Caco-2 (cell line): ENCODE data around the gene SORCS2. TPM values are rescaled to one million over a fixed set of nuclear protein-coding genes. Genes with fewer than 3 reads are reported as not detected.

Experiments
- BruUV-seq: library from RNA; stranded (reverse); fragments of 400-500 nt; replicated peaks from 2 replicates; lab custom pipeline; 2021; lab: Mats Ljungman, UMichigan
- CTCF ChIA-PET: fragments of 300-600 bp; sonication (Branson Sonifier 250); formaldehyde crosslinking; loops from one replicate; lab custom pipeline; 2022; ENCODE audit warnings: antibody characterized with exemption; lab: Charles Lee
- POLR2A ChIA-PET: fragments of 300-600 bp; sonication (Branson Sonifier 250); formaldehyde crosslinking; loops from one replicate; lab custom pipeline; 2022; ENCODE audit warnings: antibody characterized with exemption; lab: Charles Lee
- DNase-seq, 2 experiments: peaks; one replicate each; pipeline versions ENCODE4 v3.0.0 to v3.0.0-alpha.2; 2020 to 2022
- H3K27me3 ChIP-seq: replicated peaks from 2 replicates; pipeline ENCODE4 v1.6.0; 2011; ENCODE audit warnings: low read length; ENCODE audit not compliant: control insufficient read depth, insufficient read depth
- H3K36me3 ChIP-seq: 2 replicates; pipeline ENCODE4 v1.5.1; 2011; ENCODE audit warnings: low read length; ENCODE audit not compliant: control insufficient read depth, insufficient read depth
- H3K4me1 ChIP-seq: fragments of 250-450 bp; sonication (Bioruptor Pico); 2 replicates; pipeline ENCODE4 v1.5.1; 2020; ENCODE audit warnings: mild to moderate bottlenecking
- H3K4me3 ChIP-seq: 2 replicates; pipeline ENCODE4 v1.5.1; 2011; ENCODE audit warnings: low read depth, mild to moderate bottlenecking, control low read depth, low read length
- H3K9me3 ChIP-seq: fragments of 250-450 bp; sonication (Bioruptor Pico); 2 replicates; pipeline ENCODE4 v1.5.1; 2020; ENCODE audit warnings: mild to moderate bottlenecking, moderate library complexity
- H3K27ac Mint-ChIP-seq: one replicate; pipeline ENCODE4 v1.8.0; 2022; ENCODE audit warnings: mixed read lengths; ENCODE audit not compliant: unreplicated experiment
- H3K27me3 Mint-ChIP-seq: one replicate; pipeline ENCODE4 v1.8.0; 2022; ENCODE audit warnings: mixed read lengths; ENCODE audit not compliant: insufficient read depth, unreplicated experiment
- H3K36me3 Mint-ChIP-seq: one replicate; pipeline ENCODE4 v1.8.0; 2022; ENCODE audit warnings: mild to moderate bottlenecking, mixed read lengths; ENCODE audit not compliant: insufficient read depth, unreplicated experiment
- H3K4me1 Mint-ChIP-seq: one replicate; pipeline ENCODE4 v1.8.0; 2022; ENCODE audit warnings: low read depth, mixed read lengths; ENCODE audit not compliant: unreplicated experiment
- H3K4me3 Mint-ChIP-seq: one replicate; pipeline ENCODE4 v1.8.0; 2022; ENCODE audit warnings: mild to moderate bottlenecking, moderate library complexity, mixed read lengths; ENCODE audit not compliant: unreplicated experiment
- H3K9me3 Mint-ChIP-seq: one replicate; pipeline ENCODE4 v1.8.0; 2022; ENCODE audit warnings: mixed read lengths; ENCODE audit not compliant: unreplicated experiment
- intact Hi-C: fragments of 100-400 bp; cut with micrococcal nuclease; formaldehyde crosslinking; loops from one replicate; pipeline ENCODE4 v1.10.0; 2022; ENCODE audit not compliant: unreplicated experiment
- total RNA-seq: library from RNA; stranded (reverse); gene quantifications from 2 replicates; pipeline ENCODE4 v1.2.3, GENCODE V29; 2022
- TF ChIP-seq, protein P1 (sequence below), 2 experiments: fragments of 200-600 bp in 1 of 2; IDR thresholded peaks; 1 replicate in 1 of 2; 2 replicates in 1 of 2; pipeline versions ENCODE4 v1.5.1 to v1.8.0; 2011 to 2022; ENCODE audit warnings: antibody characterized with exemption in 1 of 2, control low read depth in 1 of 2, inconsistent platforms in 1 of 2, low read depth in 1 of 2, low read length in 1 of 2, mild to moderate bottlenecking in 1 of 2, moderate library complexity in 1 of 2; ENCODE audit not compliant: insufficient read depth in 1 of 2, severe bottlenecking in 1 of 2, unreplicated experiment in 1 of 2

SORCS2 gene
- total RNA-seq, 1 experiment from 2014 or later, result 1.6 TPM

DNA sequence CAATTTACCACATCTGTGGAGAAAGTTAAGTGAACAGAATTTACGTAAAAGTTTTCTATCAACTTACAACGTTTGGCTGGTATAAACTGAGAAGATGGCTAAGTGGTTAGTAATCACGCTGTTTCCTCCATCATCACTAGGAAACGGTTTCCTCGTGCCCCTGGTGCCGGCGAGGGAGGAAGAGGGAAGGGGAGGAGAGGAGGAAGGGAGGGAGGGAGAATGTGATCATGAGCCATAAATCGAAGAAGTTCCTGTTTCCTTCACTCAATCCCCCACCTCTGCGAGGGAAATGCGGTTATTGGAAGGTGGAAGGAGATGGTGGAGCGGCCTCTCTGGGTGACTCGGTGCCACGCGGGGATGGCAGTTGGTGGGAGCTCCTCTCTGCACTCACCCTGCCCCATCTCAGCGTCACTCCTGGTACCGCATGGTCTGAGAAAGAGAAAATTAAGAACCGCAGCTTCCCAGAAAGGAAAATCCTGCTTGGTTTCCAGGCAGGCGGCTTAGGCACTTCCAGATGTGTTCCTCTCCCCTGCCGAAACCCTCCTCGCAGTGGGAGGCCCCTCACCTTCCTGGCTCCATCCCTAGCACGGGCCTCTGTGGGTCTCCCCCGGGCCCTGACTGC lies 530.5 kb downstream of the SORCS2 start:
- no peak overlapping the region for H3K4me3 ChIP-seq
- H3K27me3 ChIP-seq, result no peaks in the 10 kb centered on the region
- peaks cover 7% of the 10 kb centered on the region; the same call in 1 of the 2 replicates for H3K4me1 ChIP-seq
- Mint-ChIP-seq H3K9me3 (peaks cover 14% of the 10 kb centered on the region), H3K4me1 (no peaks in the 10 kb centered on the region), H3K27ac (no peak overlapping the region), H3K4me3 (no peak overlapping the region), H3K36me3 (peaks cover 6% of the 10 kb centered on the region), H3K27me3 (no peaks in the 10 kb centered on the region)
- TF ChIP-seq, protein P1, sequence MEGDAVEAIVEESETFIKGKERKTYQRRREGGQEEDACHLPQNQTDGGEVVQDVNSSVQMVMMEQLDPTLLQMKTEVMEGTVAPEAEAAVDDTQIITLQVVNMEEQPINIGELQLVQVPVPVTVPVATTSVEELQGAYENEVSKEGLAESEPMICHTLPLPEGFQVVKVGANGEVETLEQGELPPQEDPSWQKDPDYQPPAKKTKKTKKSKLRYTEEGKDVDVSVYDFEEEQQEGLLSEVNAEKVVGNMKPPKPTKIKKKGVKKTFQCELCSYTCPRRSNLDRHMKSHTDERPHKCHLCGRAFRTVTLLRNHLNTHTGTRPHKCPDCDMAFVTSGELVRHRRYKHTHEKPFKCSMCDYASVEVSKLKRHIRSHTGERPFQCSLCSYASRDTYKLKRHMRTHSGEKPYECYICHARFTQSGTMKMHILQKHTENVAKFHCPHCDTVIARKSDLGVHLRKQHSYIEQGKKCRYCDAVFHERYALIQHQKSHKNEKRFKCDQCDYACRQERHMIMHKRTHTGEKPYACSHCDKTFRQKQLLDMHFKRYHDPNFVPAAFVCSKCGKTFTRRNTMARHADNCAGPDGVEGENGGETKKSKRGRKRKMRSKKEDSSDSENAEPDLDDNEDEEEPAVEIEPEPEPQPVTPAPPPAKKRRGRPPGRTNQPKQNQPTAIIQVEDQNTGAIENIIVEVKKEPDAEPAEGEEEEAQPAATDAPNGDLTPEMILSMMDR (IDR thresholded peaks at IDR 0.05; ENCODE audit: insufficient read depth in 1 of 2, low read depth in 1 of 2, low read length in 1 of 2, severe bottlenecking in 1 of 2, unreplicated experiment in 1 of 2), result no peak
- no peaks in the 10 kb centered on the region for H3K9me3 ChIP-seq
- POLR2A ChIA-PET, result no interaction called here
- DNase-seq, result no peak
- H3K36me3 ChIP-seq, result no peaks in the 10 kb centered on the region
- no TSS peak for BruUV-seq
- CTCF ChIA-PET, result no interaction called here
- intact Hi-C loops, result no loop called here

DNA sequence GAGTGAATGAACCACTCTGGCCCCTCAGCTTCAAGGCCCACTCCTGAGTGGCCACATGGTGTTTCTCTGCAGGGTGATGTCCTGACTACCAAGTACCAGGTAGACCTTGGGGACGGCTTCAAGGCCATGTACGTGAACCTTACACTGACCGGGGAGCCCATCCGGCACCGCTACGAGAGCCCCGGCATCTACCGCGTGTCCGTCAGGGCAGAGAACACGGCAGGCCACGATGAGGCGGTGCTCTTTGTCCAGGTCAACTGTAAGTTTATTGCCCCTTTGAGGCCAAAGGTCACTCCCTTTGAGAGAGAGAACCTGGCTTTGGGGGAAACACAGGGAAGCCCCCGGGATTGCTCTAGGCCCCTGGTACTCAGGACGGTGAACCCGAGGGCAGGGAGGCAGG lies 531.3 kb downstream of the SORCS2 start:
- CTCF ChIA-PET, result no interaction called here

DNA sequence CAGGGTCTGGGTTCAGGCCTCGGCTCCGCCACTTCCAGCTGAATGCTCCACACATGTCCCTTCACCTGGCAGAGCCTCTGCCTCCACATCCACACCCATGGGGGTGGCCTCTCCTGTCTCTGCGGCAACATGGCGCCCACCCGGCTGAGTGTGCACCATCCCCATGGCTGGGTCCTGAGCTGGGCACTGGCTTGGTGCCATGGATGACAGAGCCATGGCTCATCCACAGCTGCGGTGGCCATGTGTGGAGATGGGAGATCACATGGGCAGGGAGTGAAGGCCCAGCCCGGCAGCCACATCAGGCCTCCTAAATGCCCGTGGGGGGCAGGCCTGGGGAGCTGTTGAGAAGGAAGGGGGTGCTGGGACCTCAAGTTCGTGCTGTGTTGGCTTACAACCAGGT lies 533.6 kb downstream of the SORCS2 start:
- H3K4me3 Mint-ChIP-seq, result no peak overlapping the region
- no peak for DNase-seq
- Histone ChIP-seq H3K4me3 (no peak overlapping the region), H3K4me1 (no peaks in the 10 kb centered on the region), H3K9me3 (no peaks in the 10 kb centered on the region), H3K27me3 (no peaks in the 10 kb centered on the region), H3K36me3 (no peaks in the 10 kb centered on the region)
- no peak overlapping the region for H3K27ac Mint-ChIP-seq
- ChIA-PET POLR2A (interaction anchor here (0.6 kb wide), 2 partner anchors 286 to 522 kb away, joined by 3 to 4 read pairs; no protein-coding TSS in a partner anchor), CTCF (no interaction called here)
- H3K27me3 Mint-ChIP-seq, result no peaks in the 10 kb centered on the region
- peaks cover 14% of the 10 kb centered on the region for H3K9me3 Mint-ChIP-seq
- intact Hi-C loops, result no loop called here
- no TSS peak for BruUV-seq
- TF ChIP-seq, protein P1 (IDR thresholded peaks at IDR 0.05; ENCODE audit: insufficient read depth in 1 of 2, low read depth in 1 of 2, low read length in 1 of 2, severe bottlenecking in 1 of 2, unreplicated experiment in 1 of 2), result no peak
- H3K4me1 Mint-ChIP-seq, result no peaks in the 10 kb centered on the region
- peaks cover 6% of the 10 kb centered on the region for H3K36me3 Mint-ChIP-seq

More for the DNA sequence above, 531.3 kb downstream of the SORCS2 start:
- intact Hi-C loops, result no loop called here
- no peak for DNase-seq
- no TSS peak for BruUV-seq
- Histone ChIP-seq H3K36me3 (no peaks in the 10 kb centered on the region), H3K4me3 (no peak overlapping the region), H3K27me3 (no peaks in the 10 kb centered on the region), H3K4me1 (peaks cover 7% of the 10 kb centered on the region; the same call in 1 of the 2 replicates), H3K9me3 (no peaks in the 10 kb centered on the region)
- POLR2A ChIA-PET, result no interaction called here
- Mint-ChIP-seq H3K4me1 (no peaks in the 10 kb centered on the region), H3K27ac (no peak overlapping the region), H3K9me3 (peaks cover 14% of the 10 kb centered on the region), H3K27me3 (no peaks in the 10 kb centered on the region), H3K36me3 (peaks cover 6% of the 10 kb centered on the region), H3K4me3 (no peak overlapping the region)
- TF ChIP-seq, protein P1 (IDR thresholded peaks at IDR 0.05; ENCODE audit: insufficient read depth in 1 of 2, low read depth in 1 of 2, low read length in 1 of 2, severe bottlenecking in 1 of 2, unreplicated experiment in 1 of 2), result no peak
